Nephron progenitor cell (in vitro differentiated cells): ENCODE data around the gene TM9SF2.
A peak's percentile ranks its signal among the peaks of the same experiment; 100 is the strongest.

Experiments used
- DNase-seq: peaks from one replicate; pipeline ENCODE4 v3.0.0; 2021
- H3K27ac Mint-ChIP-seq: 2 replicates; pipeline ENCODE4 v1.8.0; 2021; ENCODE audit warnings: mild to moderate bottlenecking, moderate library complexity, mixed read lengths
- H3K27me3 Mint-ChIP-seq: 2 replicates; pipeline ENCODE4 v1.8.0; 2021; ENCODE audit warnings: mild to moderate bottlenecking, low read depth, mixed read lengths; ENCODE audit not compliant: poor library complexity
- H3K36me3 Mint-ChIP-seq: 2 replicates; pipeline ENCODE4 v1.8.0; 2021; ENCODE audit warnings: low read depth, mixed read lengths
- H3K4me1 Mint-ChIP-seq: 2 replicates; pipeline ENCODE4 v1.8.0; 2021; ENCODE audit warnings: mixed read lengths
- H3K4me3 Mint-ChIP-seq: 2 replicates; pipeline ENCODE4 v1.8.0; 2021; ENCODE audit warnings: mild to moderate bottlenecking, moderate library complexity, mixed read lengths
- H3K9me3 Mint-ChIP-seq: 2 replicates; pipeline ENCODE4 v1.8.0; 2021; ENCODE audit warnings: mild to moderate bottlenecking, moderate library complexity, mixed read lengths
- CTCF ChIP-seq: fragments of 200-600 bp; sonication (generic); IDR thresholded peaks from 2 replicates; pipeline ENCODE4 v1.5.0; 2021; ENCODE audit warnings: antibody characterized with exemption

TM9SF2 gene

GRCh38 chr13:99604636-99605035, 103.4 kb downstream of the TM9SF2 start:
- Mint-ChIP-seq H3K4me3 (peak overlapping the region; percentile 33), H3K27ac (no peak overlapping the region), H3K27me3 (peaks cover 26% of the 10 kb centered on the region), H3K36me3 (peaks cover 10% of the 10 kb centered on the region), H3K4me1 (peaks cover 37% of the 10 kb centered on the region), H3K9me3 (peaks cover 4% of the 10 kb centered on the region)
- no peak for DNase-seq
- TF ChIP-seq CTCF = no peak

- H3K27ac Mint-ChIP-seq = no peak overlapping the region
- H3K9me3 Mint-ChIP-seq = peaks cover 4% of the 10 kb centered on the region
- peaks cover 26% of the 10 kb centered on the region for H3K27me3 Mint-ChIP-seq
- peak; percentile 29 for DNase-seq
- no peak for TF ChIP-seq CTCF
- H3K4me1 Mint-ChIP-seq = peaks cover 29% of the 10 kb centered on the region
- peaks cover 14% of the 10 kb centered on the region for H3K36me3 Mint-ChIP-seq
- H3K4me3 Mint-ChIP-seq = peak overlapping the region; percentile 84
These were observed 104.4 kb downstream of the TM9SF2 start for GRCh38 chr13:99605420-99606323.

- TF ChIP-seq CTCF = no peak
- Mint-ChIP-seq H3K27ac (no peak within 1 kb of the TSS), H3K4me1 (peaks cover 26% of the 10 kb centered on the region), H3K27me3 (peaks cover 26% of the 10 kb centered on the region), H3K9me3 (peaks cover 4% of the 10 kb centered on the region), H3K36me3 (peaks cover 14% of the 10 kb centered on the region), H3K4me3 (peak within 1 kb of the TSS; percentile 84)
- DNase-seq = peak; percentile 96
These were observed 105.2 kb downstream of the TM9SF2 start, which contains the start of gene CLYBL for GRCh38 chr13:99606324-99607066. Gene CLYBL, plus strand, starts transcription at chr13:99606690.

GRCh38 chr13:99608345-99608744, 107.1 kb downstream of the TM9SF2 start:
- H3K27me3 Mint-ChIP-seq = peaks cover 17% of the 10 kb centered on the region
- peaks cover 14% of the 10 kb centered on the region for H3K36me3 Mint-ChIP-seq
- H3K27ac Mint-ChIP-seq = no peak overlapping the region
- peaks cover 4% of the 10 kb centered on the region for H3K9me3 Mint-ChIP-seq
- DNase-seq = no peak
- H3K4me3 Mint-ChIP-seq = peak overlapping the region; percentile 21
- TF ChIP-seq CTCF = no peak
- H3K4me1 Mint-ChIP-seq = peaks cover 31% of the 10 kb centered on the region

GRCh38 chr13:99610702-99611289, 109.5 kb downstream of the TM9SF2 start:
- Mint-ChIP-seq H3K9me3 (peaks cover 4% of the 10 kb centered on the region), H3K4me1 (peaks cover 24% of the 10 kb centered on the region), H3K27me3 (peaks cover 5% of the 10 kb centered on the region), H3K36me3 (peaks cover 14% of the 10 kb centered on the region), H3K27ac (no peak overlapping the region), H3K4me3 (no peak overlapping the region)
- no peak for TF ChIP-seq CTCF
- DNase-seq = no peak
